ENCODE measurements around the gene ZNF488.
"Not testable (repeated sequence)": the region's sequence is repeated elsewhere in the genome, so short reads cannot be mapped to it uniquely, and the experiment has no call there.

The ZNF488 gene

GRCh38 chr10:47410271-47410670 lies 26.2 kb upstream of the ZNF488 start:
- H3K4me3 ChIP-seq (ENCODE audit: low read depth, low read length), result no peak overlapping the region

GRCh38 chr10:47409866-47410256 lies 25.8 kb upstream of the ZNF488 start:
- H3K4me3 ChIP-seq (ENCODE audit: low read depth, low read length), result no peak overlapping the region

DNA sequence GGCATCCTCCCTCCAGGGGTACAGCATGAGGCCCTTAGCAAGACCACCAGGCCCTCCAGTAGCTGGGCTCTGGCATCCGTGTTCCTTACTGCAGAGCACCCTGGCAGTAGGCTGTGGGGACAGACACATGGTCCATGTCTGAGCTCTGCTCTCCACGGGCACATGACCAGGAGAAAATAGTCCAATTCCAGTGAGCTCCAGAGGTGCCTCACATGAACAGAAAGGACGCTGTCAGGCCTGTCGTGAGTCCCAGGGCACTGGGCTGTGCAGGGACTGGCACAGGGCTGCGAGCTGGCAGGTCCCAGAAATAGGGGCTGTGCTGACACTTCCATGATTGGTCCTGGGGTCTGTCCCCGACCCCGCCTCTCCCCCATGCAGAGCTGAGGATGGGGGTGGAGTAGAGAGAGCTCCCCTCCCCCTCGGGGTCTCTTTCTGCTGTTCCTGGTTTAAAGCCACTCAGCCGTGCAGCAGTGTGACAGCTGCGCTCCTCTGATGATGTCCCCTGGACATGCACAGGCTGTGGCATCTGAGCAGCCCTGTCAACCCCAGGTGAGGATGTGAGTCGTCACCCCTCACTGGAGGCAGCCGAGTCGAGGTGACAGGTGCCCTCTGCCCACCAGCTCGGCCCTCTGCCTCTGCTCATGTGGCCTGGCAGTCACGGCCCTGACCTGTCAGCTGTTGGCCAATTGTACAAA lies 25.2 kb upstream of the ZNF488 start:
- no peak overlapping the region for H3K4me3 ChIP-seq (ENCODE audit: low read depth, low read length)

GRCh38 chr10:47408606-47409005 lies 24.5 kb upstream of the ZNF488 start:
- no peak overlapping the region for H3K4me3 ChIP-seq (ENCODE audit: low read depth, low read length)

DNA sequence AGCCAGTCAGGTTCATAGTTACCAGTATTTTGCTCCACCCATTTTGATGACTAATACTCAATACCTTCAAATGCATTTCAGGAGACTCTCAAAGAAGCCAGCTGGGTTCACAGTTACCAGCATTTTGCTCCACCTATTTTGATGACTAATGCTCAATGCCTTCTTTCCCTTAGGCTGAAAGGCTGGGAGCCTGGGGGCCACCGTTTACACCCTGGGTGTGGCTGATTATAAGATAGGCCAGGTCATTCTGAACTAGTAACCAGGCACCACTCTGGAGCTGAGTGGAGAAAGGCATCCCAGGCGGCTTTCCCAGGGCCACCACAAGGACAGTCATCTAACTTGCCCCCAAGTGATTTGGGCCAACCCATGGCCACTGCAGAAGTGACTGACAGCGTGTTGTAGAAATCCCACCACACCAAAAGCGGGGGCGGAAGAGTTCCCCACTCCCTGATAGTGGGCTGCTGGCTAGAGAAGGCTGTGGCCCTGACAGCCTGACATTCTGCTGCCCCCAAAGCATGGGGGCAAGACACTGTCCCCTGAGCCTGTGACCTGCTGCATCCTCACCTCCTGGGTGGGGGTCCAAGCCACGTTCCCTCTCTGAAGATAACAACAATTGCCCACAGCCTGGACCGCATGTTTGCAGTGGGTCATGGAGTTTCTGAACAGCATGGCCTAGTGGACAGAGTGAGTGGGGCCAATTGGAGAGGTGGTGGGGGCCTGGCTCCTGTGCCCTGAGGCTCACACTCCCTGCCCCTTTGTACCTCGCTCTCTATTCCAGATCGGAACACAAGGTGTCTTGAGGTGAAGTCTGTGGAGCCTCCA lies 23.0 kb upstream of the ZNF488 start:
- no peak overlapping the region for H3K4me3 ChIP-seq (ENCODE audit: low read depth, low read length)

- no peak overlapping the region for H3K4me3 ChIP-seq (ENCODE audit: low read depth, low read length)
Observed at GRCh38 chr10:47406548-47406869, 22.4 kb upstream of the ZNF488 start.

- H3K4me3 ChIP-seq (ENCODE audit: low read depth, low read length), result no peak overlapping the region
Observed at GRCh38 chr10:47405857-47406547, 21.9 kb upstream of the ZNF488 start.

- no peak overlapping the region for H3K4me3 ChIP-seq (ENCODE audit: low read depth, low read length)
Observed at GRCh38 chr10:47404937-47405336, 20.8 kb upstream of the ZNF488 start.

- H3K4me3 ChIP-seq (ENCODE audit: low read depth, low read length), result no peak overlapping the region
Observed at GRCh38 chr10:47404446-47404845, 20.4 kb upstream of the ZNF488 start.

DNA sequence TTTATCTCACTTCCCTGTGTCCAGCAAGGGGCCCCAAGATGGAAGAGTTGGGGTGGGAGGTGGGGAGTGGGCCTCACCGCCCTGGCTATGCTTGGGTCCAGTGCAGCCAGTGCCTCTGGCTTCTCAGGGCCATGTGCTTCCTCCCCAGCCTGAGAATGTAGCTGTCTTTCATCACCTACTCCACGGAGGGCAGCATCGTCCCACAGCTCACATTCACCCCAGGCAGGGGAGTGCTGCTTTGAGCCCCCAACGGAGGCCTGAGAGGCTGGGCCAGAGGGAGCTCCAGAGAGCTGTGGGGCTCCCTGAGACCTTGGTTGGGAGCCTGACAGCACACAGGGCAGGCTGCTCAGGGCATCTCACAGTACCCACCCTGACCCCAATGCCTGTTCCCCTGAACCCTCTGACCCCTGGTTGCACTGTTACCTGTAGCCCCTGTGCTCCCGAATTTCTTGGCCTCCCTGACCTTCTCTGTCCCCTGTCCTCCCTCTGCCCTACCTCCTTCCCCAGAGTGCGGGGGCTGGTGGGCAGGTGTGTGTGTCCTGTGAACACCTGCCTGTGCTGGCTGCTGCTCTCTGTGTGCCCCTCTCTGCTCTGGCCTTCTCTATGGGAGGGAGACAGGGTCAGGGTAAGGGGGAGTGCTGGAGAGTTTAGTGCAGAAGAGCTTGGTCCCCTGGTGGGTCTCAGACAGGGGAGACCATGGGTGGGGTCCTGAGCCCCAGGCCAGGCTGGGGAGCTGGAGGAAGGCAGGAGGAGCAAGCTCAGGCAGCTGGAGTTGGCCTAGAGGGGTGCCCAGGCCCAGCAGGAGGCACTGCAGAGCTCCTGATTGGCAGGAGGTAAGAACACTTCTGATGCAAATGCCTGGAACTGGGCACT lies 19.6 kb upstream of the ZNF488 start:
- H3K4me3 ChIP-seq (ENCODE audit: low read depth, low read length), result no peak overlapping the region

- H3K4me3 ChIP-seq (ENCODE audit: low read depth, low read length), result no peak overlapping the region
Observed at GRCh38 chr10:47402641-47403301, 18.7 kb upstream of the ZNF488 start.

- H3K4me3 ChIP-seq (ENCODE audit: low read depth, low read length), result no peak overlapping the region
Observed at GRCh38 chr10:47401874-47402640, 18.0 kb upstream of the ZNF488 start.

- no peak overlapping the region for H3K4me3 ChIP-seq (ENCODE audit: low read depth, low read length)
Observed at GRCh38 chr10:47401210-47401609, 17.1 kb upstream of the ZNF488 start.

DNA sequence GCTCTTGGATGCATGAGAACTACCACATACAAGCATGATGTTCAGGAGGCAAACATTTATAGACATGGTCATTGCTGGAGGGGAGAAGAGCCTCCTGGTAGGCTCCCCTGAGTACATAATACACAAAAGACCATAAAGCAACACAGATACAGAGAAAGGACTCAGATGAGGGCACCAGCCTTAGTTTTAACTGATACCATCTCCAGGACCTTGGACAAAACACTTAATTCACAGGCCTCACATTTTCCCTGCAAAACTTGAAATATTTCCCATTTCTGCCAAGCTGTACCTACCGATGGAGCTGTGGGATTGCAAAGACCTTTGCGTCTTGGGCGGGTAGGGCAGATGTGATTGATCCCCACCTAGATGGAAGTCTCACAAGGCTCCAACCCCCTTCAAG lies 16.7 kb upstream of the ZNF488 start:
- H3K4me3 ChIP-seq (ENCODE audit: low read depth, low read length), result no peak overlapping the region

DNA sequence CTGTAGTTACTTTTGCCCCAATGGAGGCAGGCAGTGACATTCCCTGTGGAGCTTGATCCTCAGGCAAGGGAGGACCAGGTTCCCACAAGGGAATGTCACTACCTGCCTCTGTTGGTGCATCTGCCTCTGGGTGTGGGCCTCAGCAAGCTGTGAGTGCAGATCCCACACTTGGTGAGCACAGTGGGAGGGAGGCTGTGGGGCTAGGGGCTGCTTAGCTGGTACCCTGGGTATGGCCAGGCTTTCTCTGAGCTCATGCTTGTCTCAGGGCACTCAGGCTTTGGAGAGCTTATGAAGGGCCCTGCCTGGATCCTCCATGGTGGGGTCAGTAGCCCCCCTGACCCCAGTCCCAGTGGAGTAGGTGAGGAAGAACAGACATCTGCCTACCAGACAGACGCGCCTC lies 16.2 kb upstream of the ZNF488 start:
- H3K4me3 ChIP-seq (ENCODE audit: low read depth, low read length), result no peak overlapping the region

- H3K4me3 ChIP-seq (ENCODE audit: low read depth, low read length), result no peak overlapping the region
Observed at GRCh38 chr10:47397256-47397655, 13.2 kb upstream of the ZNF488 start.

DNA sequence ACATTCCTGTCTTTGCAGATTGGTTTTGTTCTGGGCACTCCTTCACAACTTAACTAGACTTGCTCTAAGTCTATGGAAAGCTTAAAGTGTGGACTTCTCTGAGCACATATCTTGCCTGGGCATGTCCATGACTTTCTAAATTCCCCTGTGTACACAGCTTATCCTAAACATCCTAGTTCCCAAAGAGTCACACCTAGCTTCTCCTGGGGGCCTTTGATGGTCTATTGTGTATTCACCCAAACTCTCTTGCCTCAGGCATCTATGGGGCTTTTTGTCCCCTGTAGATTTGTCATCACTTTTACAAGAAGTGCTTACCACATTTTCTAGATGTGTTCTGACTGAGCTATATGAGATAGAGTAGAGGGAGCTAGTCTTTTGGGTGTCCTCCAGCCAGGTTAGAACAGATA lies 12.2 kb upstream of the ZNF488 start:
- no peak overlapping the region for H3K4me3 ChIP-seq (ENCODE audit: low read depth, low read length)

DNA sequence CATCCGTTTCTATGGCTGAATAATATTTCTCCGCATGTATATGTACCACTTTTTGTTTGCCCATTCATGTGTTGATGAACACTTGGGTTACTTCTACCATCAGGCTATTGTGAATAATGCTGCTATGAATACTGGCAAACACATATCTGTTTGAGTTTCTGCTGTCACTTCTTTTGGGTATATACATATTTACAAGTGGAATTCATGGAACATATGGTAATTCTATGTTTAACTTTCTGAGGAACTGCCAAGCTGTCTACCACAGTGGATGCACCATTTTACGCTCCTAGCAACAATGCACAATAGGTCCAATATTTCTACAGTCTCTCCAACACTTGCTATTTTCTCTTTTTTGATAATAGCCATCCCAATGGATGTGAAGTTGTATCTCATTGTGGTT lies 5.5 kb upstream of the ZNF488 start:
- H3K4me3 ChIP-seq (ENCODE audit: low read depth, low read length), result no peak overlapping the region

- no peak overlapping the region for H3K4me3 ChIP-seq (ENCODE audit: low read depth, low read length)
Observed at GRCh38 chr10:47388879-47389278, 4.8 kb upstream of the ZNF488 start.

GRCh38 chr10:47386104-47386503 lies 2.0 kb upstream of the ZNF488 start:
- not testable (repeated sequence) for H3K4me3 ChIP-seq (ENCODE audit: low read depth, low read length)
